ENCODE data around the gene CDK6.
"Not testable (repeated sequence)": the region's sequence is repeated elsewhere in the genome, so short reads cannot be mapped to it uniquely, and the experiment has no call there.

CDK6 gene

DNA sequence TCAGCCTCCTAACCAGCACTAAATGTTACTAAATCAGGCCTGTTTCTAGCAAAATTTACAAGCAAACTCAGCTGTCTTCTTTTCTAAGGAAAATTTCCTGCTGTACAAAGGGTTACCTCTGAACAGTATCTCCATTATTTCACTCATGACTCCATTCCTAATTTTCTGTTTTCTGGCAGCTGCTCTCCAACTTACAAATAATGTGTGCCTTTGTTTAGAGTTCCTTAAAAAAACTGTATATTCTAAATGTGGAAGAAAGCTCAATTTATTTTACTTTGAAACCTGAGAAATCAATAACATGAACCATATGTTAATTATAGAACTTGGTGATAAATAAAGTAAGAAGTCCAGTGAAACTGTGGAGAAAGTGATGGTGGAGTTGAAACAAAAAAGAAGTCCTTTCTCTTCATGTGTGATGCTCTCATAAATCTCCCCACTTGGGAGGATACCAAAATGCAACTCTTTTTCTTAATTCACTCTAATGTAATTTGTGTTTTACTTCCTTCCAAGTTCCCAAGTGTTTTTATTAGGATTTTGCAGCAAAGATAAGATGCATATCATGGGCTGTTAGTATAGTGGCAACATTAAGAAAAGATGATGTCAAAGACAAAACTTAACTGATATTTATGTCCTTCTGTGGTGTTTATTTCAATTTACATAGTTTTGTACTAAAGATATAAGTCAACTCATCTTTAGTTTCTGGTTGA lies 74.8 kb downstream of the CDK6 start:
- DNase-seq (ENCODE audit: low read depth), result no peak

DNA sequence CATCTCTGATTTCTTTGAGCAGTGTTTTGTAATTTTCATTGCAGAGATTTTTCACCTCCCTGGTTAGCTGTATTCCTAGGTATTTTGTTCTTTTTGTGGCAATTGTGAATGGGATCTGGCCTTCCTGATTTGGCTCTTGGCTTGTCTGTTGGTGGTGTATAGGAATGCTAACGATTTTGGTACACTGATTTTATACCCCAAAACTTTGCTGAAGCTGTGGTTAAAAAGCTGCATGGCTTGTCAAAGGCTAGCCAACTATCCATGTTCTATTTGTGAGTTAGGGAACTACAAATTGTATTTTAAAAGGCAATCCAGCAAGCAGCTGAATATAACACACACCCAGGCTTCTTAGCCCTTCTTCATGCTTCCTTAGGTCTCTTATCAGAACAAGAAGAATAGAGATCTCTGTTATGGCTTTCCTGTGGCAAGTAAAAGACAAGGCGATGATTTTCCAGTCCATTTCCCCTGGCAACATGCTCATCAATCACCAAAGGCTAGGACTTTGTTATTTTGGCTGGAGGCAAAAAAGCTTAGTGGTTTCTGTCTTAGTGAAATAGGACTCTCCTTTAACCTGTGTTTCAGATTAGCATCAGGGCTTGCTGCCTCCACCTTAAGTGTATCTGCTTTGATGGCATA lies 77.5 kb downstream of the CDK6 start:
- no peak for DNase-seq (ENCODE audit: low read depth)

- DNase-seq (ENCODE audit: low read depth), result not testable (repeated sequence)
Observed at GRCh38 chr7:92757311-92757910, 79.0 kb downstream of the CDK6 start.

DNA sequence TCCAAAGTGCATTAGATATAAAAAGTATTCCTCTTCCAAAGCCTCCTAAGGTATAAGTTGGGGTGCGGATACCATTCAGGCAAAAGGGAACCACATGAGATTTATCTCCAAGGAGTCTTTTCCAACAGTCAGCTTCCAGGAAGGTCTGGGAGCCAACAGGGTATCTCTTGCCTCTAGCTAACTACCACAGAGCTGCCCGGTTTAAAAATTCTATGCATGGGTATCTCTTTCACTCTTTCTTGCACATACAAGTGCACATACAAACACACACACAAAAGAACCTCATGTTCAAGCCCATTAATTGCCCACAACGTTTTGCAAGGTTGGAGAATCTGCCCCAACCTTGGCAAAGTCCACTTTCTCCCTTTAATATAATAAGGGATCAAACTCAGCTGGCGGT lies 80.7 kb downstream of the CDK6 start:
- no peak for DNase-seq (ENCODE audit: low read depth)

DNA sequence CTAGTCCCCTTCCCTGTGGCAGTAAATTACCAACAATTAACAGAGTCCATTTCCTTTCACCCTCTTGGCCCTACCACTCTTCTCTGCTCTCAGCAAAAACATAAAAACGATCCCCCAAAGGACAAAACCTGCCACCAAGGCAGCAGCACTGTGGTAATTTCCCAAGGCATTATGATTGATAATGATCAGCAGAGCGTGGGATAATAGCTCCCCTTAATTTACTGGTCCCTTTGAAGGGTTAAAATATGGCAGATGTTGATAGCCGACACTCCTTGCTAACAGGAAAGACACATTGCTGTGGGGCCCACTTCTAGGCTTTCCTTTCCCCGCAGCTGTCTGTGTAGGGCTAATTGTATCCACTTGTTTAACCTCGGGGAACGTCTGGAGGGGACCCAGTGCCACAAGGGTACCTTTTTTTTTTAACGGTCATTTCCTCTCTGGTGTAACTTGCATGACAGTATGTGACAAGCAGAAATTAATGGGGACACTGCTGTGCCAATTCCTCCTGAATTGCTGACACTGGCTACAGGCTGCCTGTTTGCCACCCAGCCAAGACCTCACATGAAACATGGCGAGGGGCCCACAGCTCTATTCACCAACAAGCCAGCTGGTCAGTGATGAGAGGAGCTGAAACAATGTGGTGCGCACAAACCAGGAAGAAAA lies 81.3 kb downstream of the CDK6 start:
- no peak for DNase-seq (ENCODE audit: low read depth)

DNA sequence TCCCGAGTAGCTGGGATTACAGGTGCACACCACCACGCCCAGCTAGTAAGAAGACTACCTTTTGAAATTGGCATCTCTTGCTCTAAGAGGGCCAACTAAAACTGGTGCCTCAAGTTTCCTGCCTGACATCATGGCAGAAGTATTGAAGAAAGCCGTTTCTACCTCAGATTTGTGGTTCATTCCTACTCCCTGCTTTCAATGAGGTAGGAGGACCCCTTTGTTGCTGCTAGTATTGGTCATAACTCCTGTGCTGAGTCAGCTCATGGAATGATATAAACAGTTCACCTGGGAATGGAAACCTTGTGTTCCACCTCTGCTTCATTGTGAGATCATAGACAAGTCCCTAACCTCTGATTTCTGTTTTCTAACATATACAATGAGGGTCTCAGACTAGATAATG lies 82.8 kb downstream of the CDK6 start:
- DNase-seq (ENCODE audit: low read depth), result peak; percentile 43

- peak; percentile 98 for DNase-seq (ENCODE audit: low read depth)
Observed at GRCh38 chr7:92751902-92752901, 84.2 kb downstream of the CDK6 start.

DNA sequence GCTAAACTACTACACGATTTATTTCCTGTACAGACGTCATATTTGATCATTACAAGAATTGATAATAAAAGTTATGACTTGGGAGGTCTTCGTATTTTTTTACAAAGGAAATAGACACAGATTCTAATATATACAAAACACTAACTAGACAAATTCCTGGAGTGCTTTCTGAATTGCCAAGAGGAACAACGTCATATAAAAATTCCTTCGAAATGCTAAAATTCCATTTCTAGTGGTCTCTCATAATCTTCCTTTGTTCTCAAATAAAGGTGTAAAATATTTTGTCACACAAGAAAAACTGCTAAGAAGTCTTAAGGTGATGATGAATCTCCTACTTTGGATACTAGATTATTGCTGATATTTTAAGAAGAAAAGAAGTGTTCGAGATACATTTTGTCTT lies 85.4 kb downstream of the CDK6 start:
- DNase-seq (ENCODE audit: low read depth), result peak; percentile 71

GRCh38 chr7:92750447-92750839 lies 85.9 kb downstream of the CDK6 start:
- peak; percentile 70 for DNase-seq (ENCODE audit: low read depth)

GRCh38 chr7:92749832-92750446 lies 86.4 kb downstream of the CDK6 start:
- no peak for DNase-seq (ENCODE audit: low read depth)

GRCh38 chr7:92749327-92749755 lies 87.0 kb downstream of the CDK6 start:
- DNase-seq (ENCODE audit: low read depth), result peak; percentile 74

- DNase-seq (ENCODE audit: low read depth), result no peak
Observed at GRCh38 chr7:92748495-92748894, 87.9 kb downstream of the CDK6 start.

DNA sequence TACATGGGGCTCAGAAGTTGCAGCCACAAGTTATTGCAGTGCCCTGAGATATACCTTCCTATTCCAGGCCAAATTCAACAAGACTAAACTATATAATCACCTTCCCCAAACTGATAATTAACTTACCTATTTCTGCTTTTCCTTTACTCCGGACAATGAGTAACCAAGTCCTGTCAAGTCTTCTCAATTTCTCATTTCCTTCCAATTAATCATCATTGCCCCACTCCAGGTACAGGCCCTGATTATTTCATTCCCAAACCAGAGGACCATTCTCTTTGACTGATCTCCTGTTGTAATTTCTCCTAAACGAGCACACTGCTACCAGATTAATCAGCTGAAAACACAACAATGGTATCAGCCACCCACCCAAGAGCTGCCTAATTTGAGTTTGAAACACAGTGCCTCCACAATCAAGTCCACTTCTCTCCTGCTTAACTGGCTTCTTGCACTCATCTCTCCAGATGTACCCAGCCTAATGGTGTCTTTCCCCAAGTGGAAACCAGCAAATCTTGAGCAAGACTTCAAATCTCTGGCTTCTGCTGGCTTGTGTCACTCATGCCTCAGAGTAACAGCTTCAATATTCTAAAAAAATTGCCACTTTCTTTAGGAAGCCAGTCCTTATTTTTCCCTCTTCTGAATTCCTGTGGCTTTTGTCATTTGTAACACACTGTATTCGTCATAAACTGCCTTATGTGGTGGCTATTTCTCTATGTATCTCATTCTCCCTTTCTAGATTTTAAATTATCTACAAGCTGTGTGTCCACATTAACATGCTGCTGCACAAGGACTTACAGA lies 89.1 kb downstream of the CDK6 start:
- peak; percentile 47 for DNase-seq (ENCODE audit: low read depth)

GRCh38 chr7:92745241-92745640 lies 91.1 kb downstream of the CDK6 start:
- DNase-seq (ENCODE audit: low read depth), result no peak

DNA sequence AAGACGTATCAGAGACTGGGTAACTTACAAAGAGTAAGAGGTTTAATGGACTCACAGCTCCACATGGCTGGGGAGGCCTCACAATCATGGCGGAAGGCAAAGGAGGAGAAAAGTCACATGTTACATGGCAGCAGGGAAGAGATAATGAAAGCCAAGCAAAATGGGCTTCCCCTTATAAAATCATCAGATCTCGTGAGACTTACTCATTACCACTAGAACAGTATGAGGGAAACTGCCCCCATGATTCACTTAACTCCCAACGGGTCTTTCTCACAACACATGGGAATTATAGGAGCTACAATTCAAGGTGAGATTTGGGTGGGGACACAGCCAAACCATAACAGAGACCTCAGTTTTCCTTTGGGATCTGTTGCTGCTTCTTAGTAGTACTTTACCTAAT lies 92.2 kb downstream of the CDK6 start:
- DNase-seq (ENCODE audit: low read depth), result not testable (repeated sequence)

GRCh38 chr7:92742186-92742585 lies 94.2 kb downstream of the CDK6 start:
- no peak for DNase-seq (ENCODE audit: low read depth)

DNA sequence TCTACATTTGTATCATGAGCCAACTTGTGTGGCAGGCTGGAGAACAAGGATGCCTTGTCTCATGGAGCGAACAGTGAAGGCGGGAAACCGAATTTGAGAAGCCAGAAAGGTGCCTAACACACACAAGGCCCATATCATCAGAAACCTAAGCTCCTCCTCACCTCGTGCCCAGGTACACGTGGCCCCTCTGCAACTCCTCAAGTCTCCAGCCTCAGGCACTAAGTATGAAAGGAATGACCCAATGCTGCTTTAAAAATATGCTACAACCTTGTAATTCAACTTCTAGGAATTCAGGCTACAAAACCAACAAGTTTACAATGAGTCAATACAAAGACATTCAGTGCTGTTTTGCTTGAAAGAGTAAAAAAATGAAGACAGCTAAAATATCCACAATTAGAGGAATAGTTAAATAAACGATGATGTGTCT lies 95.7 kb downstream of the CDK6 start:
- peak; percentile 94 for DNase-seq (ENCODE audit: low read depth)

GRCh38 chr7:92740134-92740533 lies 96.2 kb downstream of the CDK6 start:
- DNase-seq (ENCODE audit: low read depth), result no peak

DNA sequence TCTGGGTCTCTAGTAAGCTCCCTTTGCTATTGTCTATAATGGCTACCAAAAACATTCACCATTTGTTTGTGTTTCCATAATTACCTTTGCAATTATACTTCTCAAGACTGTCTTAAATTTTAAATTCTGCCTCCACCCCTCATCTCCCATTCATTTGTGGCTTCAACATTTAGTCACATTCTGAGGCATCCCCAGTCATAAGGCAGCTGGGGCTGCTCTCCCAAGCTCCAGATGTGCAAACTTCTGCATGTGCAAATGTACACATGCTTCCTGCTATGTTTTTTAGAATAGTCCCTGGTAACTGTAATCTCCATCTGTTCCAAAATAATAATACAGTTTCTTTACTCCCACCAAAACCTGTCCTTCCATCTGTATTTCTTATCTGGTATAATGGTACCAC lies 97.3 kb downstream of the CDK6 start:
- DNase-seq (ENCODE audit: low read depth), result no peak

DNA sequence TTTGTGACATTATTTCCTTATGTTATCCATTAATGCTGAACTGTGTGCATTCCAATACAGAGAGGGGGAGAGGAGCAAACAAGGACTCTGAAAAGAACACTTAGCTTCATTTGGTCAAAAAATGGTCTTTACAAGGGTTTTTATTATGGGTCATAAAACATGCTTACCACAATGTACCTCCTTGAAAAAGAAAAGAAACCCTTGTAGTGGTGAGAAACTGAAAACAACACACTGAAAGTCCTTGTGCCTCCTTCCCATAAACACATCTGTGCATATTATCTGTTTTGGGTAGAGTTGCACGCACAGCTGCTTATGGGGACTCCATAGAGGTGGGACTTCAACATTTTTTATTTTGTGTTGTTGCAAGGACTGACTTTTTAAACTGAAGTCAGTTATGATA lies 98.7 kb downstream of the CDK6 start:
- DNase-seq (ENCODE audit: low read depth), result no peak
